ENCODE data around the gene SUGCT. TPM values are rescaled to one million over a fixed set of nuclear protein-coding genes. Genes with fewer than 3 reads are reported as not detected.

The SUGCT gene
- total and polyA plus RNA-seq, 5 donors = 5.7 to 10.3 (median 6.1) TPM

DNA sequence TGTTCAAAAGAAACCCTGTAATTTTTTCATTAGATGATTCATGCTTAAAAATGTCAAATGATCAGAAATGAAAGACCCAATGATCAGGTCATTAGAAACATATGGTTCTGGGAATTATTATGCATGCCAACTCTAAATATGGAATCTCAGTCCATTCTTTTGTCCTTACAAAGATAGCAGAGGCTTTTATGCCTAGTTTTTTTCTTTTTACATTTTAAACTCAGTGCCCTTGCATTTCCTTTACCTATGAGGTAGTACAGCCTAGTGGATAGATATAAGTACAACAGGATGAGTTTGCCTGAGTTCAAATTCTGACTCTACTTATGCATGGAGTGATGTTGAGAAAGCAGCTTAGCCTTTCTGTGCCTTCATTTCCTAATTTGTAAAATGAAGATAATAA, 392.9 kb downstream of the SUGCT start:
- ATAC-seq = no peak
- DNase-seq = no peak
- Histone ChIP-seq H3K4me1 (ENCODE audit: control insufficient read depth, insufficient read depth, low read length) (no peaks in the 10 kb centered on the region), H3K27me3 (ENCODE audit: control insufficient read depth, insufficient read depth) (no peaks in the 10 kb centered on the region), H3K4me3 (ENCODE audit: low read length) (no peak overlapping the region), H3K27ac (ENCODE audit: low read length) (no peak overlapping the region), H3K9me3 (ENCODE audit: control insufficient read depth, low read length) (no peaks in the 10 kb centered on the region)
- intact Hi-C loops (cut with DNase I) = no loop called here

DNA sequence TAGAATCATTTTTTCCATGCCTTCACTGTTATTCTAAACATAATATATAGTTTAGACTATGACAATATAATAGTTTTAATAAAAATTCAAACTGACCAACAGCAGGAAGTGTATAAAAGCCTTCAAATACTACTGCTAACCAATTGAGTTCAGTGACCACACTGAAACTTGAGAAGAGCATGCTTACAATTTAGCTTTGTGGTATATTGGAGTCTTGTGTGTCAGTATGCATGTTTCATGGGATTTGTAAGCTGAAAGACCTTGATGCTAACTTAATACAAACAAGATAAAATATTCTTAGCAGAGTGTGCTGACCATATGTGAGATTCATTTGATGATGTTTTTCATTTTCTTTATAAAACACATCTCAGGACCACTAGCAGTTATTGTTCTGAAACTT, 395.5 kb downstream of the SUGCT start:
- Histone ChIP-seq H3K27me3 (ENCODE audit: control insufficient read depth, insufficient read depth) (no peaks in the 10 kb centered on the region), H3K9me3 (ENCODE audit: control insufficient read depth, low read length) (no peaks in the 10 kb centered on the region), H3K4me3 (ENCODE audit: low read length) (no peak overlapping the region), H3K4me1 (ENCODE audit: control insufficient read depth, insufficient read depth, low read length) (no peaks in the 10 kb centered on the region), H3K27ac (ENCODE audit: low read length) (no peak overlapping the region)
- intact Hi-C loops (cut with DNase I) = no loop called here
- no peak for ATAC-seq
- no peak for DNase-seq

DNA sequence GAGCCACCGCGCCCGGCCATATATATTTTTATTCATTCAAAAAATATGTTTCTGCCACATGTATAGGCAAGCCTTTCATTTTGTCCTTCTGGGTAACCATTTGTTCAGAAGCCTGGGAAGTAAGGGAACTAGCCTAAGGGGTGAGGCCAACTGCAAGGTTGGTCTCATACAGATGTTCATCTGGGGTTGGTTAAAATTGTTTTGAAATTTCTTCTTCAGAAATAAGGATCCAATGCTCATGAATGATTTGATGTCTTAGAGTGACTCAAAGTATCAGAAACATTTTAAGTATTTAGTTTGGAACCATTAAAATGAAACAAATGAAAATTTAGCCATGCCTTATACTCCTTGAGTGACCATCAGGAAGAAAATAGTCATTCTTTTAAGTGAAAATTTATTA, 397.2 kb downstream of the SUGCT start:
- ATAC-seq (no peak), DNase-seq (no peak)
- no peaks in the 10 kb centered on the region for H3K27me3 ChIP-seq (ENCODE audit: control insufficient read depth, insufficient read depth)
- 96% methylated on average over 3 of the region's 3 CpGs for WGBS
- no peak overlapping the region for H3K27ac ChIP-seq (ENCODE audit: low read length)
- no peaks in the 10 kb centered on the region for H3K9me3 ChIP-seq (ENCODE audit: control insufficient read depth, low read length)
- H3K4me3 ChIP-seq (ENCODE audit: low read length) = no peak overlapping the region
- intact Hi-C loops (cut with DNase I) = no loop called here
- no peaks in the 10 kb centered on the region for H3K4me1 ChIP-seq (ENCODE audit: control insufficient read depth, insufficient read depth, low read length)

DNA sequence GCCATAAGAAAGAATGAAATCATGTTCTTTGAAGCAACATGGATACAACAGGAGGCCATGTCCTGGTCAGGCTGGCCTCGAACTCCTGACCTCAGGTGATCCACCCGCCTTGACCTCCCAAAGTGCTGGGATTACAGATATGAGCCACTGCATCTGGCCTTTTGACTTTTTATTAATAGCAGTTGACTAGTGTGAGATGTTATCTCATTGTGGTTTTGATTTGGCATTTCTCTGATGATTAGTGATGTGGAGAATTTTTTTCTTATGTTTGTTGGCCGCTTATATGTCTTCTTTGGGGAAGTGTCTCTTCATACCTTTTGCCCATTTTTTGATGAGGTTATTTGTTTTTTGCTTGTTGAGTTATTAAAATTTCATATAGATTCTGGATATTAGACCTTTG, 400.9 kb downstream of the SUGCT start:
- H3K9me3 ChIP-seq (ENCODE audit: control insufficient read depth, low read length) = no peaks in the 10 kb centered on the region
- no peaks in the 10 kb centered on the region for H3K4me1 ChIP-seq (ENCODE audit: control insufficient read depth, insufficient read depth, low read length)
- intact Hi-C loops (cut with DNase I) = no loop called here
- H3K27me3 ChIP-seq (ENCODE audit: control insufficient read depth, insufficient read depth) = no peaks in the 10 kb centered on the region
- H3K27ac ChIP-seq (ENCODE audit: low read length) = no peak overlapping the region
- WGBS = 95% methylated on average over 3 of the region's 3 CpGs
- DNase-seq (no peak), ATAC-seq (no peak)
- H3K4me3 ChIP-seq (ENCODE audit: low read length) = no peak overlapping the region

- Histone ChIP-seq H3K27ac (ENCODE audit: low read length) (no peak overlapping the region), H3K9me3 (ENCODE audit: control insufficient read depth, low read length) (no peaks in the 10 kb centered on the region), H3K27me3 (ENCODE audit: control insufficient read depth, insufficient read depth) (no peaks in the 10 kb centered on the region), H3K4me1 (ENCODE audit: control insufficient read depth, insufficient read depth, low read length) (no peaks in the 10 kb centered on the region), H3K4me3 (ENCODE audit: low read length) (no peak overlapping the region)
- intact Hi-C loops (cut with DNase I) = no loop called here
- ATAC-seq (no peak), DNase-seq (no peak)
- WGBS = 48% methylated on average over 1 of the region's 1 CpG
These were observed 401.6 kb downstream of the SUGCT start for GRCh38 chr7:40536421-40536820.

GRCh38 chr7:40538281-40538680, 403.5 kb downstream of the SUGCT start:
- ATAC-seq (no peak), DNase-seq (no peak)
- no peaks in the 10 kb centered on the region for H3K9me3 ChIP-seq (ENCODE audit: control insufficient read depth, low read length)
- WGBS = 45% methylated on average over 1 of the region's 1 CpG
- no peak overlapping the region for H3K4me3 ChIP-seq (ENCODE audit: low read length)
- intact Hi-C loops (cut with DNase I) = no loop called here
- no peaks in the 10 kb centered on the region for H3K4me1 ChIP-seq (ENCODE audit: control insufficient read depth, insufficient read depth, low read length)
- no peaks in the 10 kb centered on the region for H3K27me3 ChIP-seq (ENCODE audit: control insufficient read depth, insufficient read depth)
- H3K27ac ChIP-seq (ENCODE audit: low read length) = no peak overlapping the region

DNA sequence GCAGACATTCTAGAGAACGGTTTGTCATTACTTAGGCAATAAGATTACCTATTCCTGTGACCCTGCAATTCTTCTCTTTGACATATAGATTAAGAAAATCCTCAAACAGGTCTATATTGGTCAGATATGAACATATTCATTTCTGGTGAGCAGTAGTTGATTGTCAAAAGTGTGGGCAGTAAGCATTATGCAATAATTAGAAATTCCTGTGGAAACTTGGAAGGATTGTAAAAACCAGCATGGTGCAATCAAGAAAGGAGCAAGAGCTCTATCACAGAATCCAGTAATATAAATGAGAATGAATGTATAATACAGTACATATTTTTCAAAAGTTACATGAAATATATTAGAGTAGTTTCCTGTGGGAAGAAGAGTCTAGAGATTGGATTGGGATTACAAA, 406.5 kb downstream of the SUGCT start:
- Histone ChIP-seq H3K4me3 (ENCODE audit: low read length) (no peak overlapping the region), H3K9me3 (ENCODE audit: control insufficient read depth, low read length) (no peaks in the 10 kb centered on the region), H3K27ac (ENCODE audit: low read length) (no peak overlapping the region), H3K4me1 (ENCODE audit: control insufficient read depth, insufficient read depth, low read length) (no peaks in the 10 kb centered on the region), H3K27me3 (ENCODE audit: control insufficient read depth, insufficient read depth) (no peaks in the 10 kb centered on the region)
- DNase-seq (no peak), ATAC-seq (no peak)
- intact Hi-C loops (cut with DNase I) = no loop called here
- WGBS = 87% methylated on average over 1 of the region's 1 CpG

GRCh38 chr7:40542982-40543741, 408.4 kb downstream of the SUGCT start:
- no peak for DNase-seq
- no peaks in the 10 kb centered on the region for H3K27me3 ChIP-seq (ENCODE audit: control insufficient read depth, insufficient read depth)
- H3K4me1 ChIP-seq (ENCODE audit: control insufficient read depth, insufficient read depth, low read length) = no peaks in the 10 kb centered on the region
- WGBS = 64% methylated on average over 3 of the region's 3 CpGs
- no peak for ATAC-seq
- no peak overlapping the region for H3K27ac ChIP-seq (ENCODE audit: low read length)
- no peak overlapping the region for H3K4me3 ChIP-seq (ENCODE audit: low read length)
- no peaks in the 10 kb centered on the region for H3K9me3 ChIP-seq (ENCODE audit: control insufficient read depth, low read length)
- intact Hi-C loops (cut with DNase I) = no loop called here

- DNase-seq (peak in 2 of 3 donors; percentile 27 to 40), ATAC-seq (peak in 1 of 2 donors; percentile 79)
- H3K27me3 ChIP-seq (ENCODE audit: control insufficient read depth, insufficient read depth) = no peaks in the 10 kb centered on the region
- intact Hi-C loops (cut with DNase I) = no loop called here
- no peaks in the 10 kb centered on the region for H3K4me1 ChIP-seq (ENCODE audit: control insufficient read depth, insufficient read depth, low read length)
- no peak overlapping the region for H3K27ac ChIP-seq (ENCODE audit: low read length)
- H3K9me3 ChIP-seq (ENCODE audit: control insufficient read depth, low read length) = no peaks in the 10 kb centered on the region
- H3K4me3 ChIP-seq (ENCODE audit: low read length) = no peak overlapping the region
- 53% methylated on average over 6 of the region's 6 CpGs for WGBS
These were observed 409.5 kb downstream of the SUGCT start for GRCh38 chr7:40544221-40544723.

- H3K9me3 ChIP-seq (ENCODE audit: control insufficient read depth, low read length) = no peaks in the 10 kb centered on the region
- ATAC-seq (no peak), DNase-seq (no peak)
- intact Hi-C loops (cut with DNase I) = no loop called here
- no peak overlapping the region for H3K27ac ChIP-seq (ENCODE audit: low read length)
- 25% methylated on average over 1 of the region's 1 CpG for WGBS
- H3K4me3 ChIP-seq (ENCODE audit: low read length) = no peak overlapping the region
- no peaks in the 10 kb centered on the region for H3K4me1 ChIP-seq (ENCODE audit: control insufficient read depth, insufficient read depth, low read length)
- no peaks in the 10 kb centered on the region for H3K27me3 ChIP-seq (ENCODE audit: control insufficient read depth, insufficient read depth)
These were observed 410.1 kb downstream of the SUGCT start for GRCh38 chr7:40544871-40545303.

- H3K9me3 ChIP-seq (ENCODE audit: control insufficient read depth, low read length) = no peaks in the 10 kb centered on the region
- H3K27ac ChIP-seq (ENCODE audit: low read length) = no peak overlapping the region
- no peak overlapping the region for H3K4me3 ChIP-seq (ENCODE audit: low read length)
- ATAC-seq = no peak
- no peak for DNase-seq
- no peaks in the 10 kb centered on the region for H3K4me1 ChIP-seq (ENCODE audit: control insufficient read depth, insufficient read depth, low read length)
- H3K27me3 ChIP-seq (ENCODE audit: control insufficient read depth, insufficient read depth) = no peaks in the 10 kb centered on the region
- intact Hi-C loops (cut with DNase I) = no loop called here
These were observed 410.9 kb downstream of the SUGCT start for GRCh38 chr7:40545739-40546138.
